Ascending aorta (tissue), 2 donors: Measurements from ENCODE around the gene SNAI3. TPM values are rescaled to one million over a fixed set of nuclear protein-coding genes. Genes with fewer than 3 reads are reported as not detected.

Experiments
- DNase-seq, 2 donors: peaks; one replicate each; pipeline ENCODE4 v3.0.0-alpha.2; 2019; ENCODE audit warnings: low spot score in 2 of 2
- H3K27ac ChIP-seq, 2 donors: fragments of 200-600 bp; sonication (generic); one replicate each; pipeline ENCODE4 v1.5.1; 2016 to 2017; ENCODE audit warnings: mild to moderate bottlenecking in 1 of 2
- H3K27me3 ChIP-seq: fragments of 200-600 bp; sonication (generic); one replicate; pipeline ENCODE4 v1.5.1; 2017
- H3K36me3 ChIP-seq, 2 donors: fragments of 200-600 bp; sonication (generic); one replicate each; pipeline ENCODE4 v1.5.1; 2016
- H3K4me1 ChIP-seq, 2 donors: fragments of 200-600 bp; sonication (generic); one replicate each; pipeline ENCODE4 v1.5.1; 2016 to 2017; ENCODE audit warnings: mild to moderate bottlenecking in 1 of 2
- H3K4me3 ChIP-seq, 2 donors: fragments of 200-600 bp; sonication (generic); one replicate each; pipeline ENCODE4 v1.5.1; 2016 to 2017; ENCODE audit warnings: mild to moderate bottlenecking in 1 of 2
- H3K9me3 ChIP-seq, 2 donors: fragments of 200-600 bp; sonication (generic); one replicate each; pipeline ENCODE4 v1.5.1; 2016
- intact Hi-C: fragments of 100-400 bp; cut with DNase I; formaldehyde crosslinking; loops from one replicate; pipeline ENCODE4 v1.15.1; 2023
- total RNA-seq: library from RNA; depleted of rRNA; stranded (reverse); fragments of >200 nt; gene quantifications from one replicate; pipeline ENCODE4 v1.1.0, GENCODE V29; 2016
- TF ChIP-seq, protein P1 (sequence below), 3 experiments: fragments of 200-600 bp in 2 of 3; fragments of 450-650 bp in 1 of 3; sonication (generic) in 2 of 3; IDR thresholded peaks; one replicate each; pipeline ENCODE4 v1.5.1; 2016 to 2019; ENCODE audit warnings: antibody characterized with exemption in 3 of 3, mild to moderate bottlenecking in 1 of 3, moderate library complexity in 1 of 3

SNAI3 gene
- total RNA-seq, 1 donor from 2014 or later, result not detected

DNA sequence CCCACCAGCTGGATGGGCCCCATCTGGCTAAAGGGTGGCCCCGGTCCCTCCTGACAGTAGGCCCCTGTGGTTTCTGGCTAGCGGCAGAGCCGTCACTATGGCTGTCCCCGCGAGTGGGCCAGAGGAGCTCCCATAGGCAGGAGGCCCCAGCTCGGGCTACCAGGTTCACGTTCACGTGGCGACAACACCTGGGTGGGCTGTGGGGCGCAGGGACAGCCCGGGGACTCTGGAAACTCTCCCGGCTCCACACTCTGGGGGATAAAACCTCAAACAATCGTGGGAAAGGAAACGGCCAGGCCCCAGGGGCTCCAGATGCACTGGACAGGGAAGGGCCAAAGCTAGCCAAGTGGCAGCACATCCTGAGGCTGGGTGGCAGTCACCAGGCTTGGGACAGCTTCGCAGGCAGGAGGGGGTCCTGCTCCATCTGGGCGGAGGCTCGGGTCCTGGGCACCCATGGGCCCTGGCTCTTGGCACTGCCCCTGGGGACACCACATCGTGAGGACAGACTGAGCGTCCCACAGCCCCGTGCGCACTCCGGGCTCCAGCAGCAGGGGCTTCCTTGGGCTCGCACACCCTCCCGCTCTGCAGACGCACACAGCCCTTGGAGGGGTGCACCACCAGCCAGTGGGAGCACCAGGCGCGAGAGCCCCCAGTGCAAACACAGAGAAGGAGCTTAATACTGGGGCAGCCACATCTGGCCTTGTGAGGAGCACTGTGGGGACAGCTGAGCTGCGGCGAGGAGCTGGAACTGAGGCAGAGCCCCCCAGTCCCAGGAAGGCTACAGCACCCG lies 15.5 kb upstream of the SNAI3 start:
- H3K27me3 ChIP-seq, result no peaks in the 10 kb centered on the region
- H3K27ac ChIP-seq, result peak overlapping the region in 1 of 2 donors; percentile 41
- H3K4me3 ChIP-seq, result peak overlapping the region in 1 of 2 donors; percentile 21
- peaks cover 31 to 33% of the 10 kb centered on the region in 2 donors for H3K36me3 ChIP-seq
- intact Hi-C loops, result no loop called here
- DNase-seq, result no peak
- H3K4me1 ChIP-seq, result peaks cover 9 to 15% of the 10 kb centered on the region in 2 donors
- H3K9me3 ChIP-seq, result no peaks in the 10 kb centered on the region
- TF ChIP-seq, protein P1, sequence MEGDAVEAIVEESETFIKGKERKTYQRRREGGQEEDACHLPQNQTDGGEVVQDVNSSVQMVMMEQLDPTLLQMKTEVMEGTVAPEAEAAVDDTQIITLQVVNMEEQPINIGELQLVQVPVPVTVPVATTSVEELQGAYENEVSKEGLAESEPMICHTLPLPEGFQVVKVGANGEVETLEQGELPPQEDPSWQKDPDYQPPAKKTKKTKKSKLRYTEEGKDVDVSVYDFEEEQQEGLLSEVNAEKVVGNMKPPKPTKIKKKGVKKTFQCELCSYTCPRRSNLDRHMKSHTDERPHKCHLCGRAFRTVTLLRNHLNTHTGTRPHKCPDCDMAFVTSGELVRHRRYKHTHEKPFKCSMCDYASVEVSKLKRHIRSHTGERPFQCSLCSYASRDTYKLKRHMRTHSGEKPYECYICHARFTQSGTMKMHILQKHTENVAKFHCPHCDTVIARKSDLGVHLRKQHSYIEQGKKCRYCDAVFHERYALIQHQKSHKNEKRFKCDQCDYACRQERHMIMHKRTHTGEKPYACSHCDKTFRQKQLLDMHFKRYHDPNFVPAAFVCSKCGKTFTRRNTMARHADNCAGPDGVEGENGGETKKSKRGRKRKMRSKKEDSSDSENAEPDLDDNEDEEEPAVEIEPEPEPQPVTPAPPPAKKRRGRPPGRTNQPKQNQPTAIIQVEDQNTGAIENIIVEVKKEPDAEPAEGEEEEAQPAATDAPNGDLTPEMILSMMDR (IDR thresholded peaks at IDR 0.05), result no peak

DNA sequence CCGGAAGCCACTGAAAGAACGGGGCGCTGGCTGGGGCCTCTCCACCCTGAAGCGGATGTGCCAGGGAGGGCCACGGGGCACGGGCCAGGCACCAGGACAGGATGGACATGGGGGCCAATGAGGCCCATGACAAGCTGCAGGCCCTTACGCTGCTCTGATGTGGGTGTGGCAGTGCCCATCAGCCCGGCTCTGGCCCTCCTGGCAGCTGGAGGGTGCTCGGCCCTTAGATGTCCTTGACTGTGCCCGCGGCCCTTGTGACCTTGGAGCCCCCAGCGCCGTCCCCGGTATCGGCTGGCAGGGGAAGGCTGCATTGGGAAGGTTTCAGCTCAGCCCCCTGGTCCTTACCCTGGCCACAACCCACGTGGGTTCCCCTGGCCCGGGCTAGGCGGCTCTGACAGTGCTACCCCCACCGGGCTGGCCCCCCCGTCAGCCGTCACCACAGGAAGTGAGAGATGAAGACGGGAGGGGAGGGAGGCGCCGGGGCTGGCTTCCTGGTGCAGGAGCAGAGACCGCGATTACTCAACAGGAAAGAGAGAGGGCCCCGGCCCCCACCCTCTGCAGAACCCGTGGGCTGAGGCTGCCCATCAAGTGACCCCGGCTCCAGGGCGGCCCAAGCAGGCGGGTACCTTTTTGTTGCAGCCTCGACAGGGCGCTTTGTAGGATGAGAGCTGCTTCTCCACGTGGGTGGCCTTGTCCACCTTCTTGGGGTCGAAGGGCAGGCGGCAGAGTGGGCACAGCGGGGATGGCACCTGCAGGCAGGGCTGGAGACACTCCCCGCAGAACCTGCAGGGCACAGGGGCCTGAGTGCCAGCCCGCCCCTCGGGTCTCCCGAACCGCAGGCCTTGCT lies 14.6 kb upstream of the SNAI3 start:
- Histone ChIP-seq H3K4me3 (peak overlapping the region in 1 of 2 donors; percentile 21), H3K27ac (peak overlapping the region in 1 of 2 donors; percentile 41), H3K36me3 (peaks cover 32 to 42% of the 10 kb centered on the region in 2 donors)

DNA sequence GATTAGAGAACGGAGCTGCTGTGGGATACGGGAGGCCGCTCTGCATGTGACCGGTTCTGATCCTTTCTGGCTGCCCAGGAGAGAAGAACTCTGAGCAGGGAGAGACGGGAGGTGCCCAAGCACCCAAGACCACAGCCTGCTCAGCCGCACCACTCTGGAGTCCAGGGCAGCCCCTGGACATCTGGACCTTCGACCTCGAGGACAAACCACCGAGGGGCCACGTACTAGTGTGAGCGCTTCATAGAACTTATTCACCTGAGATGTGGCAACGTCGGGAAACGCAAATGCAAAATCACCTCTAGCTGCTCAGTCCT lies 14.0 kb upstream of the SNAI3 start:
- no peak overlapping the region for H3K27ac ChIP-seq
- peaks cover 7% of the 10 kb centered on the region in 2 donors for H3K4me1 ChIP-seq
- H3K27me3 ChIP-seq, result no peaks in the 10 kb centered on the region
- H3K4me3 ChIP-seq, result no peak overlapping the region
- intact Hi-C loops, result no loop called here
- no peaks in the 10 kb centered on the region for H3K9me3 ChIP-seq
- TF ChIP-seq, protein P1 (IDR thresholded peaks at IDR 0.05), result no peak
- DNase-seq, result no peak
- H3K36me3 ChIP-seq, result peaks cover 32 to 43% of the 10 kb centered on the region in 2 donors

More for the DNA sequence above, 14.6 kb upstream of the SNAI3 start:
- TF ChIP-seq, protein P1 (IDR thresholded peaks at IDR 0.05), result no peak
- peaks cover 9 to 12% of the 10 kb centered on the region in 2 donors for H3K4me1 ChIP-seq
- H3K27me3 ChIP-seq, result no peaks in the 10 kb centered on the region
- peak; percentile 92 to 93 for DNase-seq
- intact Hi-C loops, result no loop called here
- H3K9me3 ChIP-seq, result no peaks in the 10 kb centered on the region

DNA sequence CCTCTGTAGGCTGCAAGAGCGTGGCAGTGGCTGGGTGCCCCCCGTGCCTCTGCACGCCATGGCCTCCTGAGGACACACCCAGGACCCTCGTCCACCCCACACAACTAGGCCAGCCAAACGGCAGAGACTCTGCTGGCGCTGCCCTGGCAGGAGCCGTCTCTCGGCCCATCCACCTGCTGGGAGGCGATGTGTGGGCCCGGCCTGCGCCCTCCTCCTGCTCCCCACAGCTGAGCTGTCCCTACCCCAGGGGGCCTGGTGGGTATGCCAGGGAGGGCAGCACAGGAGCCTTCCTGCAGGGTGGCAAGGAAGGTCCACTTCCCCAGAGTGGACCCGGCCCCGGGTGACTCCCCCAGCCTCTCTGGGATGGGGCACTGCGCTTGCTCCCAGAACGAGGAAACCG lies 12.9 kb upstream of the SNAI3 start:
- Histone ChIP-seq H3K27ac (no peak overlapping the region), H3K36me3 (peaks cover 32 to 43% of the 10 kb centered on the region in 2 donors), H3K9me3 (no peaks in the 10 kb centered on the region), H3K4me3 (no peak overlapping the region), H3K4me1 (peaks cover 0 to 3% of the 10 kb centered on the region in 2 donors), H3K27me3 (no peaks in the 10 kb centered on the region)
- TF ChIP-seq, protein P1 (IDR thresholded peaks at IDR 0.05), result no peak
- intact Hi-C loops, result no loop called here
- DNase-seq, result no peak

DNA sequence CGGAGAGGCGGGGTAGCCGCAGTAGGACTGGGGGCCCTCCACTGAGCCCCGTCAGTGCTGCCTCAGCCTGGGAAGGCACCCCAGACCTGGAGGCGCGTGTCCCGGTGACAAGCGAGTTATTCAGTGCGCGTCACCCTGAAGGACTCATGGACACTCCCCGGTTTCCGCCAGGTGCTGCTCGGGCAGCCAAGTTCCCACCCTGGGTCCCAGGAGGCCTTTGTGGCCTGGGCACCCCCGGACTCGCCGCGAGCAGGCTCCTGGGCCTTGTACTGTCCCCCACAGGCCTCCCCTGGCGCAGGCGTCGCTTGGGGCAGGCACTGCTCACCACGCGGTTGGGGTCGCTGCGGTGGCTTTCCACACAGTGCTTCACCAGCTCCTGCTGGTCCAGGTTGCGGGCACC lies 12.3 kb upstream of the SNAI3 start:
- intact Hi-C loops, result no loop called here
- Histone ChIP-seq H3K9me3 (no peaks in the 10 kb centered on the region), H3K36me3 (peaks cover 32 to 43% of the 10 kb centered on the region in 2 donors), H3K4me1 (peaks cover 0 to 3% of the 10 kb centered on the region in 2 donors), H3K27ac (no peak overlapping the region), H3K4me3 (no peak overlapping the region), H3K27me3 (no peaks in the 10 kb centered on the region)
- TF ChIP-seq, protein P1 (IDR thresholded peaks at IDR 0.05), result no peak
- DNase-seq, result no peak
